ENCODE results near the gene LRRC75A.
"Not testable (repeated sequence)": the region's sequence is repeated elsewhere in the genome, so short reads cannot be mapped to it uniquely, and the experiment has no call there.

Gene LRRC75A

GRCh38 chr17:16491703-16492612 lies at the start of gene LRRC75A:
TSS of gene LRRC75A (minus strand) at chr17:16492193. CDS start at chr17:16491990, 203 bp downstream.
- peak; percentile 55 for DNase-seq

GRCh38 chr17:16537130-16537458 lies 45.1 kb upstream of the LRRC75A start:
- DNase-seq = no peak

- no peak for DNase-seq
Measured at GRCh38 chr17:16534236-16534635, 42.2 kb upstream of the LRRC75A start.

- no peak for DNase-seq
Measured at GRCh38 chr17:16529906-16530305, 37.9 kb upstream of the LRRC75A start.

GRCh38 chr17:16527298-16527697 lies 35.3 kb upstream of the LRRC75A start:
- DNase-seq = no peak

GRCh38 chr17:16525556-16525955 lies 33.6 kb upstream of the LRRC75A start:
- DNase-seq = not testable (repeated sequence)

GRCh38 chr17:16521070-16521727 lies 29.2 kb upstream of the LRRC75A start:
- peak; percentile 91 for DNase-seq

GRCh38 chr17:16519021-16519420 lies 27.0 kb upstream of the LRRC75A start:
- DNase-seq = no peak

- DNase-seq = no peak
Measured at GRCh38 chr17:16517477-16517876, 25.5 kb upstream of the LRRC75A start.

GRCh38 chr17:16516594-16517051 lies 24.6 kb upstream of the LRRC75A start:
- DNase-seq = no peak

GRCh38 chr17:16515933-16516332 lies 23.9 kb upstream of the LRRC75A start:
- DNase-seq = no peak

GRCh38 chr17:16513873-16514272 lies 21.9 kb upstream of the LRRC75A start:
- no peak for DNase-seq

GRCh38 chr17:16512011-16512410 lies 20.0 kb upstream of the LRRC75A start:
- DNase-seq = no peak

GRCh38 chr17:16511593-16511992 lies 19.6 kb upstream of the LRRC75A start:
- no peak for DNase-seq

- DNase-seq = no peak
Measured at GRCh38 chr17:16507918-16508533, 16.0 kb upstream of the LRRC75A start.

GRCh38 chr17:16506188-16506587 lies 14.2 kb upstream of the LRRC75A start:
- no peak for DNase-seq

GRCh38 chr17:16504984-16505383 lies 13.0 kb upstream of the LRRC75A start:
- DNase-seq = no peak

- no peak for DNase-seq
Measured at GRCh38 chr17:16496820-16497489, 5.0 kb upstream of the LRRC75A start.

GRCh38 chr17:16495980-16496819 lies 4.2 kb upstream of the LRRC75A start:
- no peak for DNase-seq

GRCh38 chr17:16495561-16495960 lies 3.6 kb upstream of the LRRC75A start:
- DNase-seq = no peak

GRCh38 chr17:16494059-16494458 lies 2.1 kb upstream of the LRRC75A start:
- DNase-seq = peak; percentile 45

- peak; percentile 87 for DNase-seq
Measured at GRCh38 chr17:16493531-16494046, 1.6 kb upstream of the LRRC75A start.

Measured in hematopoietic multipotent progenitor cell treated with erythropoietin and hydrocortisone succinate and interleukin-3 and kit ligand, for 8 days (in vitro differentiated cells).